HG03175 (cell line): ENCODE measurements around the gene NFIX.

Experiments
- ATAC-seq: cut with Tn5 transposase; IDR thresholded peaks from one replicate; pipeline ENCODE4 v1.9.1; 2021; ENCODE audit warnings: mild to moderate bottlenecking, moderate library complexity; ENCODE audit not compliant: unreplicated experiment

The NFIX gene

DNA sequence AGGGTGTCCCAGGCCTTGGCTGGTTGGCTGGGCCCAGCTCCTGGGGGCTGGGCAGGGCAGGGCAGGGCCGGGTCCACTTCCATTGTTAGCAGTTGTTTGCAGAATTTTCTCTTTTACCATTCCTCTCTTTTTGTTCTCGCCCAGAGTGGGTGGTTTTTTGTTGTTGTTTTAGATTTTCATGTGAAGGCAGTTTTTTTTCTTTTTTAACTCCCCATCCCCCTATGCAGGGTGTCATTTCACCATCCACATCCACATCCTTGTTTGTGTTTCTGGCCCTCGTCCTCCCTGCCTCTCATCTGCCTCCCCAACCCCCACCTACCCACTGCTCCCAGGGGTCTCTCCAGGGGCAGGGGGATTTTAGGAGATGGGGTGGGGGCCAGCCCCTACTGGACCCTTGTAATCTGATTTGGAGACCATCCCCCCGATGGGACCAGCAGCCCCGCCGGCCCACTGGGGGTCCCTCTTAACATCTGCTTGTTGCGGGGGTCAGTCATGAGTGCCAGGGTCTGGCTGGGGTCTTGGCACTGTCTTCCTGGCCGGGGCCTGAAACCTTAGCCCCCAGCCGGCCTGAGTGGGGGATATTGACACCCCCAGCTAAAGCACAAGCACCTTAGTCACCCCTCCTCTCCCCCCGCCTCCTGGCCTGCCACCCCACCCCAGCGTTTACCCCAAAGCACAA lies 144.5 kb downstream of the NFIX start:
- ATAC-seq: no peak

DNA sequence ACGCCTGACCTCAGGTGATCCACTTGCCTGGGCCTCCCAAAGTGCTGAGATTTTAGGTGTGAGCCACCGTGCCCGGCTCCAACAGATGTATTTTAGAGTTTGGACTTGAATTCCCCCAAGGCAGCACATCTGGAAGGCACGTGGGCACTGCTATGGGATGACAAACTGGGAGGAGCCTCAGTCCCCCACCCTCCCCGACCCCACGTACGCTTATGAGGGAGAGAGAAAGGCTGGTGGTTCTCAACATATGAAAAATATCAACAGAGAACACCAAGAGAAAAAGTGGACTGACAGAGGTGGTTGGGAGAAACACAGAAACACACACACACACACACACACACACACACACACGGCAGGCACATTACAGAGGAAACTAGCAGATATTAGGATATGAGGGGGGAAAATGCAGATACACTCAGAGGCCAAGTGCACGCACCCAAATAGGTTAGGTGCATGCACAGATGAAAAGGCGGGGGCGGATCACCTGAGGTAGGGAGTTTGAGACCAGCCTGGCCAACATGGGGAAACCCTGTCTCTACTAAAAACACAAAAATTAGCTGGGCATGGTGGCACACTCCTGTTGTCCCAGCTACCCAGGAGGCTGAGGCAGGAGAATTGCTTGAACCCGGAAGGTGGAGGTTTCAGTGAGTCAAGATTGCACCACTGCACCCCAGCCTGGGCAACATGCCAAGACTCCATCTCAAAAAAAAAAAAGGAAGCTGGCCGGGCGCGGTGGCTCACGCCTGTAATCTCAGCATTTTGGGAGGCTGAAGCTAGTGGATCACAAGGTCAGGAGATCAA lies 151.7 kb downstream of the NFIX start:
- no peak for ATAC-seq
